ENCODE measurements around the gene GCNA.

The GCNA gene

DNA sequence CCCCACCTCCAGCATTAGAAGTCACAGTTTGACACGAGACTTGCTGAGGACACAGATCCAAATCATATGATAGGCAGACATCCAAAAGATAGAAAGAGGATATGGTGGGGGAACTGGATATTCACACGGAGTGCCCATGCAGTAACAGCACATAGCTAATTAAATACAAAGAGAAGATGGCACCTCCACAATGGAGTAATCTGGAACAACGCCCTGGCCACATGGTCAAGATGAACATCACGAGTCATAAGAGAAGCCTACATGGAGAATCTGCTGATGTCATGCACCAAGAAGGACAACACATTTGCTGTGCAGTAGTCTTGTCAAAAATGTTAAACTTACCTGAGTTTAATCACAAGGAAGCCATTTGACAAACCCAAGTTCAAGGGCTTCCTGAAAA, 79.0 kb downstream of the GCNA start:
- Histone ChIP-seq H3K36me3 (ENCODE audit: insufficient read depth, low read length) (no peaks in the 10 kb centered on the region), H4K20me1 (ENCODE audit: insufficient read depth, low read length, poor library complexity, severe bottlenecking) (no peaks in the 10 kb centered on the region), H3K9ac (ENCODE audit: low read depth, low read length, poor library complexity, severe bottlenecking) (no peak overlapping the region), H2AFZ (ENCODE audit: low read length) (no peak overlapping the region), H3K4me1 (ENCODE audit: insufficient read depth, low read length, poor library complexity, severe bottlenecking) (no peaks in the 10 kb centered on the region), H3F3A (ENCODE audit: low read depth) (no peaks in the 10 kb centered on the region), H3K9me2 (replicated peaks; ENCODE audit: low read depth, low read length) (no peaks in the 10 kb centered on the region), H3K9me3 (ENCODE audit: insufficient read depth, low read depth, low read length) (no peaks in the 10 kb centered on the region), H3K4me3 (ENCODE audit: low read length, poor library complexity, severe bottlenecking) (no peak overlapping the region), H3K79me2 (ENCODE audit: insufficient read depth, low read length) (no peaks in the 10 kb centered on the region), H3K27me3 (ENCODE audit: insufficient read depth, low read length, poor library complexity, severe bottlenecking) (no peaks in the 10 kb centered on the region), H3K4me2 (ENCODE audit: low read depth, low read length, poor library complexity, severe bottlenecking) (no peak overlapping the region)
- TF ChIP-seq, protein P1, sequence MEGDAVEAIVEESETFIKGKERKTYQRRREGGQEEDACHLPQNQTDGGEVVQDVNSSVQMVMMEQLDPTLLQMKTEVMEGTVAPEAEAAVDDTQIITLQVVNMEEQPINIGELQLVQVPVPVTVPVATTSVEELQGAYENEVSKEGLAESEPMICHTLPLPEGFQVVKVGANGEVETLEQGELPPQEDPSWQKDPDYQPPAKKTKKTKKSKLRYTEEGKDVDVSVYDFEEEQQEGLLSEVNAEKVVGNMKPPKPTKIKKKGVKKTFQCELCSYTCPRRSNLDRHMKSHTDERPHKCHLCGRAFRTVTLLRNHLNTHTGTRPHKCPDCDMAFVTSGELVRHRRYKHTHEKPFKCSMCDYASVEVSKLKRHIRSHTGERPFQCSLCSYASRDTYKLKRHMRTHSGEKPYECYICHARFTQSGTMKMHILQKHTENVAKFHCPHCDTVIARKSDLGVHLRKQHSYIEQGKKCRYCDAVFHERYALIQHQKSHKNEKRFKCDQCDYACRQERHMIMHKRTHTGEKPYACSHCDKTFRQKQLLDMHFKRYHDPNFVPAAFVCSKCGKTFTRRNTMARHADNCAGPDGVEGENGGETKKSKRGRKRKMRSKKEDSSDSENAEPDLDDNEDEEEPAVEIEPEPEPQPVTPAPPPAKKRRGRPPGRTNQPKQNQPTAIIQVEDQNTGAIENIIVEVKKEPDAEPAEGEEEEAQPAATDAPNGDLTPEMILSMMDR (conservative IDR thresholded peaks at IDR 0.05; ENCODE audit: low read length): no peak
- no peak for TF ChIP-seq EZH2phosphoT487 (IDR thresholded peaks at IDR 0.05; ENCODE audit: borderline replicate concordance)

- Histone ChIP-seq H4K20me1 (ENCODE audit: insufficient read depth, low read length, poor library complexity, severe bottlenecking) (no peaks in the 10 kb centered on the region), H3K9me3 (ENCODE audit: insufficient read depth, low read depth, low read length) (no peaks in the 10 kb centered on the region), H3K4me1 (ENCODE audit: insufficient read depth, low read length, poor library complexity, severe bottlenecking) (no peaks in the 10 kb centered on the region), H3K27me3 (ENCODE audit: insufficient read depth, low read length, poor library complexity, severe bottlenecking) (no peaks in the 10 kb centered on the region), H3K36me3 (ENCODE audit: insufficient read depth, low read length) (no peaks in the 10 kb centered on the region), H3K4me3 (ENCODE audit: low read length, poor library complexity, severe bottlenecking) (no peak overlapping the region), H2AFZ (ENCODE audit: low read length) (no peak overlapping the region), H3F3A (ENCODE audit: low read depth) (no peaks in the 10 kb centered on the region), H3K9ac (ENCODE audit: low read depth, low read length, poor library complexity, severe bottlenecking) (no peak overlapping the region), H3K4me2 (ENCODE audit: low read depth, low read length, poor library complexity, severe bottlenecking) (no peak overlapping the region), H3K79me2 (ENCODE audit: insufficient read depth, low read length) (no peaks in the 10 kb centered on the region), H3K9me2 (replicated peaks; ENCODE audit: low read depth, low read length) (no peaks in the 10 kb centered on the region)
- TF ChIP-seq, protein P1 (conservative IDR thresholded peaks at IDR 0.05; ENCODE audit: low read length): no peak
- TF ChIP-seq EZH2phosphoT487 (IDR thresholded peaks at IDR 0.05; ENCODE audit: borderline replicate concordance): no peak
Observed at GRCh38 chrX:71659342-71659741, 81.1 kb downstream of the GCNA start.

- no peak overlapping the region for H3K9ac ChIP-seq (ENCODE audit: low read depth, low read length, poor library complexity, severe bottlenecking)
- no peaks in the 10 kb centered on the region for H3K79me2 ChIP-seq (ENCODE audit: insufficient read depth, low read length)
- no peaks in the 10 kb centered on the region for H3K27me3 ChIP-seq (ENCODE audit: insufficient read depth, low read length, poor library complexity, severe bottlenecking)
Observed at GRCh38 chrX:71659959-71660358, 81.7 kb downstream of the GCNA start.

More at GRCh38 chrX:71659959-71660358, 81.7 kb downstream of the GCNA start:
- H2AFZ ChIP-seq (ENCODE audit: low read length): no peak overlapping the region
- no peaks in the 10 kb centered on the region for H3K36me3 ChIP-seq (ENCODE audit: insufficient read depth, low read length)
- no peaks in the 10 kb centered on the region for H3K4me1 ChIP-seq (ENCODE audit: insufficient read depth, low read length, poor library complexity, severe bottlenecking)
- H3K9me3 ChIP-seq (ENCODE audit: insufficient read depth, low read depth, low read length): no peaks in the 10 kb centered on the region
- no peaks in the 10 kb centered on the region for H3K9me2 ChIP-seq (replicated peaks; ENCODE audit: low read depth, low read length)
- H3K4me3 ChIP-seq (ENCODE audit: low read length, poor library complexity, severe bottlenecking): no peak overlapping the region
- H3K4me2 ChIP-seq (ENCODE audit: low read depth, low read length, poor library complexity, severe bottlenecking): no peak overlapping the region
- no peaks in the 10 kb centered on the region for H3F3A ChIP-seq (ENCODE audit: low read depth)
- TF ChIP-seq EZH2phosphoT487 (IDR thresholded peaks at IDR 0.05; ENCODE audit: borderline replicate concordance): no peak
- TF ChIP-seq, protein P1 (conservative IDR thresholded peaks at IDR 0.05; ENCODE audit: low read length): no peak
- H4K20me1 ChIP-seq (ENCODE audit: insufficient read depth, low read length, poor library complexity, severe bottlenecking): no peaks in the 10 kb centered on the region

Data from Loucy (cell line).